GM13976 (cell line): ENCODE data around the gene NFAM1.

ENCODE experiments used
- DNase-seq: peaks from one replicate; pipeline ENCODE4 v3.0.0; 2012; ENCODE audit warnings: low spot score
- CTCF ChIP-seq: IDR thresholded peaks from 2 replicates; pipeline ENCODE4 v1.5.1; 2012; ENCODE audit warnings: borderline replicate concordance, mild to moderate bottlenecking; ENCODE audit not compliant: insufficient read depth; ENCODE audit errors: extremely low read depth, missing control alignments, control extremely low read depth
- in situ Hi-C: fragments of 300-500 bp; cut with MboI; formaldehyde crosslinking; loops from one replicate; pipeline ENCODE4 v1.12.0; 2022; ENCODE audit warnings: low sequenced_read_pairs, mixed read lengths, inconsistent platforms; ENCODE audit not compliant: unreplicated experiment

Gene NFAM1

GRCh38 chr22:42369250-42370041 is 62.8 kb downstream of the NFAM1 start:
- peak; percentile 99 for DNase-seq
- no peak for TF ChIP-seq CTCF
- in situ Hi-C loops: no loop called here

- no peak for DNase-seq
- TF ChIP-seq CTCF: no peak
- in situ Hi-C loops: no loop called here
Measured at GRCh38 chr22:42368379-42369249, 63.6 kb downstream of the NFAM1 start.

- DNase-seq: no peak
- in situ Hi-C loops: no loop called here
- no peak for TF ChIP-seq CTCF
Measured at GRCh38 chr22:42367980-42368378, 64.2 kb downstream of the NFAM1 start.

- DNase-seq: no peak
- no peak for TF ChIP-seq CTCF
- in situ Hi-C loops: no loop called here
Measured at GRCh38 chr22:42366806-42367581, 65.2 kb downstream of the NFAM1 start.

GRCh38 chr22:42365942-42366695 is 66.1 kb downstream of the NFAM1 start:
- TF ChIP-seq CTCF: no peak
- DNase-seq: no peak
- in situ Hi-C loops: no loop called here

- DNase-seq: no peak
- no peak for TF ChIP-seq CTCF
- in situ Hi-C loops: no loop called here
Measured at GRCh38 chr22:42365111-42365865, 66.9 kb downstream of the NFAM1 start.
